SW480 (cell line): ENCODE results near the gene NENF.
"Not testable (repeated sequence)": the region's sequence is repeated elsewhere in the genome, so short reads cannot be mapped to it uniquely, and the experiment has no call there.

Source experiments
- DNase-seq: peaks from one replicate; pipeline ENCODE4 v3.0.0-alpha.2; 2016; ENCODE audit warnings: low spot score

The NENF gene

DNA sequence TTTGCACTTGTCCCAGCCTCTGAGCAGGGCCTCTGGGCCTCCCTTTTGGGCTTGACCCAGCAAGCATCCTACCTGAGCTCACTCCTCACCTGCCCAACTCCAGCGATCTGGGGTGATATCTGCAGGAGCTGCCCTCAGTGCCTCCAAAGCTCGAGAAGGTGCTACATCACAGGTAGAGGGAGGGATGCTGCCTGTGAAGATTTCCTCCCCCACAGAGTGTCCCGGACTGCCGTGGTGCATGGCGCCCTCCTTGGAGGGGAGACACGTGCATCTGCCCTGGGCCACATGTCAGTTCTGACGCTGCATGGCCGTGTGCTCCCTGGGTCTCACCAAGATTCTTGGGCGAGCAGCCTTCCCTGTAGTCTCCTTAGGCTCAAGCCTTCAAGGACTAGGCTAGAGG, 27.7 kb downstream of the NENF start:
- DNase-seq, result no peak

DNA sequence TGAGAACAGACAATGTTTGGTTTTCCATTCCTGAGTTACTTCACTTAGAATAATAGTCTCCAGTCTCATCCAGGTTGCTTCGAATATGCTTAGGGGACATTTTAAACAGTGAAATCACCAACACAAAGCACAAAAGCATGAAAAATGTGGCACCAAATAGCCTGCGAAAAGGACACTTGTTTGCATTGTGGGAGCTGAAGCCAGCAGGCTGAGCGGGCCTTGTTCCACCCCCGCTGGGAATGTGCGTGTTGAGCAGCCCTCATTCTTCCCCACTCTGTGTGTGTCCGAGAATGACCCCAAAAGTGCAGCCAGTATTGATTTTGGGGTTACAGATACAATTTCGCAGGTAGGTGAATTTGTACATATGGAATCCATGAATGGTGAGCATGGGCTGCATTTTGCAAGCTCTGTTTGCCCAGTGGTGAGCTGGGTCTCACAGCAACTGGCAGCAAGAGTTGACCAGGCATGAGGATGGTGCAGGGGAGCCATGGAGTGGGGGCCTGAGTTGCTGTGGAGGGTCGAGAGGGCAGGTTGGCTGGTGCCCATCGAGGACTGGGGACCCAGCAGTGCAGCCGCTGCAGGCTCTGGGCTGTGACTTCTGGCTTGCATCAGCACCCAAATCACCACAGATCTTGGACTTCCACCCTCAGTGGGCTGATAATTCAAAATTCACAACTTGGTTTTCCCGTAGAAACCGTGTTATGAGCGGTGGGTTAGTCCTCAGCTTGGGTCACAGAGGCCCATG, 29.4 kb downstream of the NENF start:
- no peak for DNase-seq

GRCh38 chr1:212463565-212464285, 31.0 kb downstream of the NENF start:
- DNase-seq, result no peak

GRCh38 chr1:212465311-212465710, 32.6 kb downstream of the NENF start:
- no peak for DNase-seq

GRCh38 chr1:212466437-212466836, 33.7 kb downstream of the NENF start:
- DNase-seq, result no peak

GRCh38 chr1:212466898-212467650, 34.4 kb downstream of the NENF start:
- no peak for DNase-seq

DNA sequence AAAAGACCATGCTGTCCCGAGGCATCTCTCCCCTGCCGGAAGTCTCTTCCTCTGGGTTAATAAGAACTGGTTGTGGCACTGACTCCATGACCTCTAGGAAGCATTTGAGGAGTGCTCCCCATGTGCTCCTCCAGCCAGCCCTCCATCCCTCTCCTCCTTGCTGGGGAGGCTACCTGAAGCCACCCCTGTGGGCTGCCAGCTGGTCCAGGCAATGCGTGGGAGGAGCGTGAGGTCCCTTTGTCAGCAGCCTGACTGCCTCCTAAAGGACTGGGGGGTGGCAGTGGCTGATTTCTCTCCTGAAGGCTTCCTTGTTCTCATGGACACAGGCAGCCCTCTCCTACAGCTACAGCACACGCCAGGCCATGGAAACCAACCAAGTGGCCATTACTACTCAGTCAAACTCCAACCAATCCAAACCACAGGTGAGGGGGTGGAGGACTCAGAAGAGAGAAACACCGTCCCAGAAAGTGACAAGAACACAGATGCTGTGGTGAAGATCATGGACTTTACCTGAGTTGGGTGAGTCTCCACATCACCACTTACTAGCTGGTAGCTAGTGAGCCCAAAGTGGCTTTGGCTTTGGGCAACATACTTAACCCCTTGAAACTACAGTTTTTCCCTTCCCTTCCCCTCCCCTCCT, 35.2 kb downstream of the NENF start:
- no peak for DNase-seq

DNA sequence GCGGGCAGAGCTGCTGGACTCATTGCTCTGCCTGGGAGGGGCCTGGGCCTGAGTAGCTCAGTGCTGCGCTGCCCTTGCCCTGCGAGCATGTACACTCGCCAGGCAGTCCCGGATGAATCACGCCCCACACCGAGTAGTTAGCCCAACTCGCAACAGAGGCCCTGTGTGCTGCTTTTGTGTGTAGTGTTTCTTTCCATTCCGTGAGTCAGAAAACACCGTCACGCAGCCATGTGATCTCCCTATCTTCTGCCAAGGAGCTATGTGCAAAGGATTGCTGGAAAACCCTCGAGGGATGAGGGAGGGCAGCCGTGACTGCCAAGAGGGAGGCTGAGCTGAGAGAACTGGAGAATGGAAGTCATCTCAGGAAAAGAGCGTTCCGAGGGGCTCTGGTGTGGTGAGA, 37.3 kb downstream of the NENF start:
- no peak for DNase-seq

DNA sequence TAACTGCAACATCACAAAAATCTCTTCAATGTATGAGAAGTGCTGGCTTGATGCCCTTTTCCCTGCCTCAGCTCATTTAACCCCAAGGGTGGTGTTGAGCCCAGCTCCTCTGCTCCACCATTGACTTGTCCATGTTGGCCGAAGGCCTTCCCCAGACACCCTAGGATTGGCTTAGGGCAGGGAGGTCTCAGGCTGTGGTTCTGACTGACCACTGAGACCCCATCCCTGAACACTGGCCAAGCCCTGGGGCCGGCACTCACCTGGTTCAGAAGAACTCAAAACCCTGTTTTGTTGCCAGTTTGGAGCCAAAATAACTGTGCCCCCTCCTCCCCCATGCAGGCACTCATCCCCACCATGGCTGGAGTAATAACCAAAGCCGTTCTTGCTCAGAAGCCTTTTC, 38.6 kb downstream of the NENF start:
- no peak for DNase-seq

GRCh38 chr1:212471891-212472675, 39.4 kb downstream of the NENF start:
- DNase-seq, result no peak

DNA sequence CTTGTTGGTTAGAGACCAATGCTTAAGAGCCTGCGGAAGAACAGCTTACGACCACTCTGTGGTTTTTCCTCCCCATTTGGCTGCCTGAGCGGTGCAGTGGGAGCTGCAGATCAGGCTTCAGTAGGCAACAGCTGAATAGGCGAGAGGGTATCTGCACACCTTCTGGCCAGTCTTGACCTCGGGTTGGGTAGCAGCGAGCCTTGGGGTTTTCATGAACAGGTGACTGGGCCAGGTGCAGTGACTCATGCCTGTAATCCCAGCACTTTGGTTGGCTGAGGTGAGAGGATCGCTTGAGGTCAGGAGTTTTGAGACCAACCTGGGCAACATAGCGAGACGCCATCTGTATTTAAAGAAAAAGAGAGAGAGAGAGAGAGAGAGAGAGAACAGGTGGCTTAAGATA, 41.0 kb downstream of the NENF start:
- no peak for DNase-seq

GRCh38 chr1:212475151-212475550, 42.4 kb downstream of the NENF start:
- DNase-seq, result no peak

DNA sequence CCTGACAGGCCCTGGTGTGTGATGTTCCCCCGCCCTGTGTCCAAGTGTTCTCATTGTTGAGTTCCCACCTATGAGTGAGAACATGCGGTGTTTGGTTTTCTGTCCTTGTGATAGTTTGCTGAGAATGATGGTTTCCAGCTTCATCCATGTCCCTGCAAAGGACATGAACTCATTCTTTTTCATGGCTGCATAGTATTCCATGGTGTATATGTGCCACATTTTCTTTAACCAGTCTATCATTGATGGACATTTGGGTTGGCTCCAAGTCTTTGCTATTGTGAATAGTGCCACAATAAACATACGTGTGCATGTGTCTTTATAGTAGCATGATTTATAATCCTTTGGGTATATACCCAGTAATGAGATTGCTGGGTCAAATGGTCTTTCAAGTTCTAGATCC, 43.1 kb downstream of the NENF start:
- DNase-seq, result not testable (repeated sequence)

GRCh38 chr1:212477014-212477679, 44.4 kb downstream of the NENF start:
- peak; percentile 85 for DNase-seq

GRCh38 chr1:212477680-212478466, 45.2 kb downstream of the NENF start:
- DNase-seq, result no peak

GRCh38 chr1:212478467-212479025, 45.8 kb downstream of the NENF start:
- no peak for DNase-seq

GRCh38 chr1:212479188-212479587, 46.5 kb downstream of the NENF start:
- no peak for DNase-seq

GRCh38 chr1:212480711-212481437, 48.2 kb downstream of the NENF start:
- not testable (repeated sequence) for DNase-seq

DNA sequence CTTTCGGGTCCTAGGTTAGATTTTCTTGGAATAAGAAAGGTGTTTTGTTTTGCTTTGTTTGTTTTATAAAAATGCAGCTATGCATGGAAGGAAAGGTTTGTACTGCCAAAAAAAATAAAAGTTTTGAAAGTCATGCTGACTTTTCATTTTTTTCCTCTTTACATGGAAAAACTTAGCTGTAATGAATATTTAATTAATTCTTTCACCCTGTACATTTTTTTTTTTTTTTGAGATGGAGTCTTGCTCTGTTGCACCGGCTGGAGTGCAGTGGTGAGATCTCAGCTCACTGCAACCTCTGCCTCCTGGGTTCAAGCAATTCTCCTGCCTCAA, 48.7 kb downstream of the NENF start:
- DNase-seq, result no peak
